HepG2 (cell line): ENCODE results near the gene MT1M.

Experiments used
- ATF7 ChIP-seq, 2 experiments: fragments of 450-650 bp in 1 of 2; sonication (generic) in 1 of 2; formaldehyde crosslinking in 1 of 2; IDR thresholded peaks; 2 replicates each; pipeline versions ENCODE4 v1.4.0 to v1.6.1; 2016 to 2020; ENCODE audit warnings: antibody characterized with exemption in 1 of 2, mild to moderate bottlenecking in 1 of 2, missing genetic modification reagents in 1 of 2
- CHD2 ChIP-seq: IDR thresholded peaks from 2 replicates; pipeline ENCODE4 v1.6.1; 2011; ENCODE audit warnings: low read depth, low read length, improper control_type of control experiment
- POLR2A ChIP-seq, 2 experiments: IDR thresholded peaks; 2 replicates each; pipeline ENCODE4 v1.6.1; 2011; ENCODE audit warnings: low read depth in 2 of 2, low read length in 2 of 2, mild to moderate bottlenecking in 1 of 2, moderate library complexity in 1 of 2; ENCODE audit not compliant: insufficient read depth in 1 of 2
- RAD21 ChIP-seq: fragments of 450-650 bp; formaldehyde crosslinking; IDR thresholded peaks from 2 replicates; pipeline ENCODE4 v1.5.0; 2020; ENCODE audit warnings: mild to moderate bottlenecking
- ZFP1 ChIP-seq: IDR thresholded peaks from 2 replicates; pipeline ENCODE4 v1.6.1; 2016
- ZNF382 ChIP-seq: sonication (generic); formaldehyde crosslinking; IDR thresholded peaks from 2 replicates; pipeline ENCODE4 v1.5.0; 2020; ENCODE audit warnings: missing genetic modification reagents, mild to moderate bottlenecking, borderline replicate concordance
- ZNF768 ChIP-seq: sonication (generic); formaldehyde crosslinking; IDR thresholded peaks from 2 replicates; pipeline ENCODE4 v1.4.0; 2020; ENCODE audit warnings: missing genetic modification reagents
- TF ChIP-seq, protein P1 (sequence below): sonication (generic); formaldehyde crosslinking; IDR thresholded peaks from 2 replicates; pipeline ENCODE4 v1.4.0; 2020; ENCODE audit warnings: missing genetic modification reagents, mild to moderate bottlenecking, borderline replicate concordance
- TF ChIP-seq, protein P2 (sequence below): sonication (generic); formaldehyde crosslinking; IDR thresholded peaks from 2 replicates; pipeline ENCODE4 v1.5.0; 2020; ENCODE audit warnings: mild to moderate bottlenecking, missing genetic modification reagents, moderate library complexity
- TF ChIP-seq, protein P3 (sequence below): sonication (generic); formaldehyde crosslinking; IDR thresholded peaks from 2 replicates; pipeline ENCODE4 v1.4.0; 2020; ENCODE audit warnings: mild to moderate bottlenecking, missing genetic modification reagents

DNA sequence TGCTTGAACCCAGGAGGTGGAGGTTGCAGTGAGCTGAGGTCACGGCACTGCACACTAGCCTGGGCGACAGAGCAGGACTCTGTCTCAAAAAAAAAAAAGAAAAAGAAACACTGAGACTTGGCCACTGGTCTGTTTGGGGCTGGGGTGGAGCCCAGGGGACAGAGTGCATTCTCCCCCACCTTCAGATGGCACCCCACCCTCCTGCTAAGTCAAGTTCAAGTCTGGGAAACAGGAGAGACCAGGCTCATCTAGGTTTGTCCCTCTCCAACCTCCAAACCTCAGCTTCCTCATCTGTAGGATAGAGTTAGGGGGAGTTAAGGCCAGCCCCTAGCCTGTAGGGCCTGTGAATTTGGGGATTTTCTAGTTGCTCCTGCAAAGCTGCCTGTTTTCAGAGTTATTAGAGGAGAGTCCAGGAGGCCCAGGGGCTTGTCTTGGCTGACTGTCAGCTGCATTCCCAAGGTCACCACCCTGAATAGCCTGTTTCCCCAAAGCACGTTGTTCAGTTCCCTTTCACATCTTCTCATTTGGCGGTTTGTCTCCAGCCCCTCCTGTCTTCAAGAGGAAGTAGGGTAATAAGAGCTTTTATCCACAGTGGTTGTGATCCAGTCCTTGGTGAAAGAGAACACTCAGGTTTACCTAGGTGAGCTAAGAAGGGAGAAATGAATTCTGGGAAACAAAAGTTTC lies 40.9 kb upstream of the MT1M start:
- TF ChIP-seq, protein P1, sequence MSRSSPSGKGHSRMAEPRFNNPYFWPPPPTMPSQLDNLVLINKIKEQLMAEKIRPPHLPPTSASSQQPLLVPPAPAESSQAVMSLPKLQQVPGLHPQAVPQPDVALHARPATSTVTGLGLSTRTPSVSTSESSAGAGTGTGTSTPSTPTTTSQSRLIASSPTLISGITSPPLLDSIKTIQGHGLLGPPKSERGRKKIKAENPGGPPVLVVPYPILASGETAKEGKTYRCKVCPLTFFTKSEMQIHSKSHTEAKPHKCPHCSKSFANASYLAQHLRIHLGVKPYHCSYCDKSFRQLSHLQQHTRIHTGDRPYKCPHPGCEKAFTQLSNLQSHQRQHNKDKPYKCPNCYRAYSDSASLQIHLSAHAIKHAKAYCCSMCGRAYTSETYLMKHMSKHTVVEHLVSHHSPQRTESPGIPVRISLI (CRISPR knock-in tag), result no peak
- TF ChIP-seq CHD2 (no peak), ZNF768 (CRISPR knock-in tag) (no peak), RAD21 (CRISPR knock-in tag) (no peak), ZFP1 (no peak), ZNF382 (CRISPR knock-in tag) (no peak), POLR2A (IDR thresholded peaks at IDR 0.05; ENCODE audit: insufficient read depth in 1 of 2, low read depth in 2 of 2, low read length in 2 of 2) (no peak), ATF7 (IDR thresholded peaks at IDR 0.05) (no peak), ATF7 (CRISPR knock-in tag; IDR thresholded peaks at IDR 0.05) (no peak)
- TF ChIP-seq, protein P2, sequence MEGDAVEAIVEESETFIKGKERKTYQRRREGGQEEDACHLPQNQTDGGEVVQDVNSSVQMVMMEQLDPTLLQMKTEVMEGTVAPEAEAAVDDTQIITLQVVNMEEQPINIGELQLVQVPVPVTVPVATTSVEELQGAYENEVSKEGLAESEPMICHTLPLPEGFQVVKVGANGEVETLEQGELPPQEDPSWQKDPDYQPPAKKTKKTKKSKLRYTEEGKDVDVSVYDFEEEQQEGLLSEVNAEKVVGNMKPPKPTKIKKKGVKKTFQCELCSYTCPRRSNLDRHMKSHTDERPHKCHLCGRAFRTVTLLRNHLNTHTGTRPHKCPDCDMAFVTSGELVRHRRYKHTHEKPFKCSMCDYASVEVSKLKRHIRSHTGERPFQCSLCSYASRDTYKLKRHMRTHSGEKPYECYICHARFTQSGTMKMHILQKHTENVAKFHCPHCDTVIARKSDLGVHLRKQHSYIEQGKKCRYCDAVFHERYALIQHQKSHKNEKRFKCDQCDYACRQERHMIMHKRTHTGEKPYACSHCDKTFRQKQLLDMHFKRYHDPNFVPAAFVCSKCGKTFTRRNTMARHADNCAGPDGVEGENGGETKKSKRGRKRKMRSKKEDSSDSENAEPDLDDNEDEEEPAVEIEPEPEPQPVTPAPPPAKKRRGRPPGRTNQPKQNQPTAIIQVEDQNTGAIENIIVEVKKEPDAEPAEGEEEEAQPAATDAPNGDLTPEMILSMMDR, result no peak
- TF ChIP-seq, protein P3, sequence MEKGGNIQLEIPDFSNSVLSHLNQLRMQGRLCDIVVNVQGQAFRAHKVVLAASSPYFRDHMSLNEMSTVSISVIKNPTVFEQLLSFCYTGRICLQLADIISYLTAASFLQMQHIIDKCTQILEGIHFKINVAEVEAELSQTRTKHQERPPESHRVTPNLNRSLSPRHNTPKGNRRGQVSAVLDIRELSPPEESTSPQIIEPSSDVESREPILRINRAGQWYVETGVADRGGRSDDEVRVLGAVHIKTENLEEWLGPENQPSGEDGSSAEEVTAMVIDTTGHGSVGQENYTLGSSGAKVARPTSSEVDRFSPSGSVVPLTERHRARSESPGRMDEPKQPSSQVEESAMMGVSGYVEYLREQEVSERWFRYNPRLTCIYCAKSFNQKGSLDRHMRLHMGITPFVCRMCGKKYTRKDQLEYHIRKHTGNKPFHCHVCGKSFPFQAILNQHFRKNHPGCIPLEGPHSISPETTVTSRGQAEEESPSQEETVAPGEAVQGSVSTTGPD, result no peak
